Neuron (in vitro differentiated cells): ENCODE measurements around the gene CELSR2.

Experiments used
- H2AFZ ChIP-seq: one replicate; pipeline ENCODE4 v1.6.1; 2013; ENCODE audit warnings: low read depth, mild to moderate bottlenecking, inconsistent platforms, low read length, moderate library complexity
- H3K27me3 ChIP-seq: one replicate; pipeline ENCODE4 v1.6.1; 2013; ENCODE audit warnings: low read length; ENCODE audit not compliant: insufficient read depth
- H3K36me3 ChIP-seq: one replicate; pipeline ENCODE4 v1.6.1; 2013; ENCODE audit warnings: low read length; ENCODE audit not compliant: insufficient read depth
- H3K4me1 ChIP-seq: one replicate; pipeline ENCODE4 v1.6.1; 2013; ENCODE audit warnings: low read length; ENCODE audit not compliant: insufficient read depth
- H3K4me3 ChIP-seq: 2 replicates; pipeline ENCODE4 v1.5.1; 2013; ENCODE audit warnings: mild to moderate bottlenecking, low read length, moderate library complexity
- H3K9me3 ChIP-seq: one replicate; pipeline ENCODE4 v1.6.1; 2013; ENCODE audit warnings: low read length

Gene CELSR2, protein sequence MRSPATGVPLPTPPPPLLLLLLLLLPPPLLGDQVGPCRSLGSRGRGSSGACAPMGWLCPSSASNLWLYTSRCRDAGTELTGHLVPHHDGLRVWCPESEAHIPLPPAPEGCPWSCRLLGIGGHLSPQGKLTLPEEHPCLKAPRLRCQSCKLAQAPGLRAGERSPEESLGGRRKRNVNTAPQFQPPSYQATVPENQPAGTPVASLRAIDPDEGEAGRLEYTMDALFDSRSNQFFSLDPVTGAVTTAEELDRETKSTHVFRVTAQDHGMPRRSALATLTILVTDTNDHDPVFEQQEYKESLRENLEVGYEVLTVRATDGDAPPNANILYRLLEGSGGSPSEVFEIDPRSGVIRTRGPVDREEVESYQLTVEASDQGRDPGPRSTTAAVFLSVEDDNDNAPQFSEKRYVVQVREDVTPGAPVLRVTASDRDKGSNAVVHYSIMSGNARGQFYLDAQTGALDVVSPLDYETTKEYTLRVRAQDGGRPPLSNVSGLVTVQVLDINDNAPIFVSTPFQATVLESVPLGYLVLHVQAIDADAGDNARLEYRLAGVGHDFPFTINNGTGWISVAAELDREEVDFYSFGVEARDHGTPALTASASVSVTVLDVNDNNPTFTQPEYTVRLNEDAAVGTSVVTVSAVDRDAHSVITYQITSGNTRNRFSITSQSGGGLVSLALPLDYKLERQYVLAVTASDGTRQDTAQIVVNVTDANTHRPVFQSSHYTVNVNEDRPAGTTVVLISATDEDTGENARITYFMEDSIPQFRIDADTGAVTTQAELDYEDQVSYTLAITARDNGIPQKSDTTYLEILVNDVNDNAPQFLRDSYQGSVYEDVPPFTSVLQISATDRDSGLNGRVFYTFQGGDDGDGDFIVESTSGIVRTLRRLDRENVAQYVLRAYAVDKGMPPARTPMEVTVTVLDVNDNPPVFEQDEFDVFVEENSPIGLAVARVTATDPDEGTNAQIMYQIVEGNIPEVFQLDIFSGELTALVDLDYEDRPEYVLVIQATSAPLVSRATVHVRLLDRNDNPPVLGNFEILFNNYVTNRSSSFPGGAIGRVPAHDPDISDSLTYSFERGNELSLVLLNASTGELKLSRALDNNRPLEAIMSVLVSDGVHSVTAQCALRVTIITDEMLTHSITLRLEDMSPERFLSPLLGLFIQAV (N-terminal part only)

DNA sequence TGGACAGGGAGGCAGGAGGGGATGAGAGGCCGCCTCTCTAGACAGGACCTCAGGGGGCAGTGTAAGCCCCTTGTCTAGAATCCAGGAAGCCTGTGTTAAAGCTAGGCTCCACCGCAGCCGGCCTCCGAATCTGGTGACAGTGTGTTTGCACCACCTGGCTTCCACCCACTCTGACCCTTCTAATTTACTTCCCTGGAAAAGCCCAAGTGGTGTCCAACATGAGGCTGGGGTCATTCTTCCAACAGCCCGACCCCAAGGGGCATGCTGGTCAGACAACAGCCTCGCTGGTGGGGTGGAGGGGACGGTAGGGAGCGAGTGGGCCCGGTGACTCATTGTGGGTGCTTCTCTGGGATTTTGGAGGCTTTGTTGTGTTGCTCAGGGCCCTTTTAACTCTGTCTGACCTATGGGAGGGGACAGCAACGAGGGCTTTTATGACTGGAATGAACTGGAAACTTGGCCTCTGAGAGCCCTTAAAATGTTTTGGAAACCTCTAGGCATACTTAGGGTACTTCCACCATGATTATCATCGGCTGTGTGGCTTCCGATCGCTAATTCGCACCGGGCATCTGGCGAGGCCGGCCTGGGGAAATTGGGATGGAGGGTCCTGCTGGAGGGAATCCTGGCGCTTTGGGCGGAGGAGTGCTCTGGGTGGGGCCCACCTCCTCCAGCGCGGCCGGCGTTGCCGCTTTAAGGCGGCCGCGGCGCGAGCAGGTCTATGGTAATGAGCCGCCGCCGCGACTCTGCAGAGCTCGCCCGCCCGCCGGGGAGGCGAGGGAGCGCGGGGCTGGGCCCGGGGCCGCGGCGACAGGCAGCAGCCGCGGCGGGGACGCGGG, at the start of gene CELSR2:
Gene CELSR2, plus strand, starts transcription at position 743 of the 833 bp plus-strand sequence. CDS start 541 bp downstream, outside the sequence.
- Histone ChIP-seq H3K4me1 (peaks cover 43% of the 10 kb centered on the region), H2AFZ (peak within 1 kb of the TSS; percentile 47), H3K4me3 (peak within 1 kb of the TSS; percentile 59), H3K9me3 (peaks cover 20% of the 10 kb centered on the region), H3K27me3 (no peaks in the 10 kb centered on the region), H3K36me3 (peaks cover 23% of the 10 kb centered on the region)

DNA sequence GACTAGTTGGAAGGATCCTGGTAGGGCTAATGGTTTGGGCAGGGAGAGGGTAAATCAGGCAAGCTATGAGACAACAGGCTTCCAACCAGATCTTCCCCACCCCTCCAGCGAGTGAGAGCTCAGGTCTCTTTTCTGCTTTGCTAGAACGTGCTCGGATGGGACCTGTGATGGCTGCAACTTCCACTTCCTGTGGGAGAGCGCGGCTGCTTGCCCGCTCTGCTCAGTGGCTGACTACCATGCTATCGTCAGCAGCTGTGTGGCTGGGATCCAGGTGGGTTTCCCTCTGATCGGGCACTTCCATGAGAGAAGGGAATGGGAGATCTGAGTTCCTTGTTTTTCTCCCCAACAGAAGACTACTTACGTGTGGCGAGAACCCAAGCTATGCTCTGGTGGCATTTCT, 49.6 kb upstream of the CELSR2 start:
- Histone ChIP-seq H3K4me1 (peaks cover 14% of the 10 kb centered on the region), H2AFZ (no peak overlapping the region), H3K4me3 (no peak overlapping the region), H3K9me3 (no peaks in the 10 kb centered on the region), H3K36me3 (no peaks in the 10 kb centered on the region), H3K27me3 (no peaks in the 10 kb centered on the region)

DNA sequence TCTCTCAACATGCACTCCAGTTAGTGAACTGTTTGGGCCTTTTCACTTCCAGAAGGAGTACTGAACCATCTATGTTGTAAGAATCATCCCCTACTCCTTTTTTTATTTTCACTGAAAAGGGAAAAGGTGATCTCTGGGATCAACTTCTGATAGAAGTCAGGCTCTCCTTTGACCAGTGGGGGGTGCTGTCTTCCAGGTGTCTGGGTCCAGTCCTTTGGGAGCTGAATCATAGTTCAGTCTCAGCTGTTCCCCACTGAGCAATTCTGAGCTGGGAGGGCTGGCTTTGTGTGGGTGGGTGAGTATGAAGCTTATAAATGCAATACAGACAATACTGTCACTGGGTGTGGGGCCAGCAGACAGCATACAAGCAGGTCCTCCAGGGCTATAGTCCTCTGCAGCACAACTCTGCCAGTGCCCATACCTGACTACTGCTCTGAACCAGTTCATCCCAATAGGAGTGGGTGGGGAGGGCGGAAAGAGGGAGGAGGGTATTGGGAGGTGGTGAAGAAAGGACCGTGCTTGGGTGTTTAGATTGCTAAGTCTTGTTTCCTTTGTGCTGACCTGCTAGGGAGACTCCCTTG, 48.1 kb upstream of the CELSR2 start:
- Histone ChIP-seq H2AFZ (no peak overlapping the region), H3K9me3 (no peaks in the 10 kb centered on the region), H3K4me3 (no peak overlapping the region), H3K4me1 (peaks cover 14% of the 10 kb centered on the region), H3K27me3 (no peaks in the 10 kb centered on the region), H3K36me3 (no peaks in the 10 kb centered on the region)

DNA sequence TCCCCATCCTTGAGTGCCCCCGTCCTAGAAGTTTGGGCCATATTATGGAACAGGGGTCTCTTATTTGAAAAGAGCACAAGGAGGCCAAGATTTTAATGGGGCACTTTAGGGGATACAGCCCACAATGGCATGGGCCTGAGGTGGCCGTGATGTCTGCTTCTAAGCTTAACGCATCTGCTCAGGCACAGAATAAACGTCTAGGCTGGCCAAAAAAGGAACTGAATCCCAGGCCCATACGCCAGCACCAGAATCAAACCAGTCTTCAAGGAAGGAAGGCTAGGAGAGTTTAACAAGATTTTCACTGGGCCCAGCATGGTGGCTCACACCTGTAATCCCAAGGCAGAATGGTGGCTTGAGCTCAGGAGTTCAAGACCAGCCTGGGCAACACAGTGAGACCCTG, 44.9 kb upstream of the CELSR2 start:
- Histone ChIP-seq H3K36me3 (no peaks in the 10 kb centered on the region), H3K27me3 (no peaks in the 10 kb centered on the region), H3K9me3 (no peaks in the 10 kb centered on the region), H3K4me1 (peaks cover 7% of the 10 kb centered on the region), H2AFZ (no peak overlapping the region), H3K4me3 (no peak overlapping the region)

- Histone ChIP-seq H3K4me3 (no peak overlapping the region), H2AFZ (no peak overlapping the region), H3K4me1 (peaks cover 4% of the 10 kb centered on the region), H3K27me3 (no peaks in the 10 kb centered on the region), H3K9me3 (no peaks in the 10 kb centered on the region), H3K36me3 (no peaks in the 10 kb centered on the region)
Measured at GRCh38 chr1:109206339-109206738, 43.0 kb upstream of the CELSR2 start.

GRCh38 chr1:109207467-109208103, 41.8 kb upstream of the CELSR2 start:
- H2AFZ ChIP-seq: no peak overlapping the region
- no peaks in the 10 kb centered on the region for H3K36me3 ChIP-seq
- no peaks in the 10 kb centered on the region for H3K9me3 ChIP-seq
- H3K4me3 ChIP-seq: no peak overlapping the region
- H3K4me1 ChIP-seq: peaks cover 2% of the 10 kb centered on the region
- no peaks in the 10 kb centered on the region for H3K27me3 ChIP-seq

DNA sequence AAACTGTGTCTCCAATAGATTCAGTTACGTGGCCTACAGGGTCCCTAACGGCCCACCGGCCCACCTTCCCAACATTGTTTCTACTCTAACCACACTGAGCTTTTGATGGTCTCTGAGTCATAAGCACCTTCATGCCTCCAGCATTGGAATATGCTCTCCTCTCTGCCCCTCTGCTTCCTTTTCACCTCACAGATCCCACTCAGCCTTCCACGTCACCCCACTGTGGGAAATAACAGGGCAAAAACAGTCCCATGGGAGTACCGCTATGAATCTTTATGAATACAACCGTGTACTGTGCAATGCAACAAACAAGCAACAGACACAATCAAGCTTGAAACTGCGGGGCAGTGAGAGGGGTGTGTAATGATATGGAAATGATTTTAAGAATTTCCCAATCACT, 40.9 kb upstream of the CELSR2 start:
- Histone ChIP-seq H3K36me3 (no peaks in the 10 kb centered on the region), H3K9me3 (no peaks in the 10 kb centered on the region), H3K4me1 (peaks cover 6% of the 10 kb centered on the region), H3K4me3 (no peak overlapping the region), H2AFZ (no peak overlapping the region), H3K27me3 (no peaks in the 10 kb centered on the region)

DNA sequence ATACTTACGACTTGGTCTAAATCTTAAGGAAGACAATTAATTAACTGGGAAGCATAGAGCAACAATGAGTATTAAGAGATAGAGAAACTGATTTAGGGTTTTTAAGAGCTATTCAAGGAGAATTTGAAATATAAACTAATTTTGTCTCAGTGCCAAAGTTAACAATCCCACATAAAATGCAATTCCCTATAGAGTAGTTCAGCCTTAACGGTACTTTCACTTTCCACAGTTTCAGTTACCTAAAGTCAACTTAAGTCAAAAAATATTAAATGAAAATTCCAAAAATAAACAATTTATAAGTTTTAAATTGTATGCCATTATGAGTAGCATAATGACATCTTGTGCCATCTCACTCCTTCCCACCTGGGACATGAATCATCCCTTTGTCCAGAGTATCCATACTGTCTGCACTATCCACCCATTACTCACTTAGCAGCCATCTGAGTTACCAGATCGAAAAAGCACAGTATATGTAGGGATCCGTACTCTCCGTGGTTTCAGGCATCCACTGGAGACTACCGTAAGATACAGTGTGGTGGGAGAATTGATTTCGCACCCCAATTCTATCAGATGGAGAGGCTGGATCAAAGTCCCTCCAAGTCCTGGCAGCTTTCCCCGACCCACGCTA, 40.4 kb upstream of the CELSR2 start:
- H3K4me3 ChIP-seq: no peak overlapping the region
- no peak overlapping the region for H2AFZ ChIP-seq
- no peaks in the 10 kb centered on the region for H3K9me3 ChIP-seq
- no peaks in the 10 kb centered on the region for H3K27me3 ChIP-seq
- H3K4me1 ChIP-seq: peaks cover 7% of the 10 kb centered on the region
- no peaks in the 10 kb centered on the region for H3K36me3 ChIP-seq

DNA sequence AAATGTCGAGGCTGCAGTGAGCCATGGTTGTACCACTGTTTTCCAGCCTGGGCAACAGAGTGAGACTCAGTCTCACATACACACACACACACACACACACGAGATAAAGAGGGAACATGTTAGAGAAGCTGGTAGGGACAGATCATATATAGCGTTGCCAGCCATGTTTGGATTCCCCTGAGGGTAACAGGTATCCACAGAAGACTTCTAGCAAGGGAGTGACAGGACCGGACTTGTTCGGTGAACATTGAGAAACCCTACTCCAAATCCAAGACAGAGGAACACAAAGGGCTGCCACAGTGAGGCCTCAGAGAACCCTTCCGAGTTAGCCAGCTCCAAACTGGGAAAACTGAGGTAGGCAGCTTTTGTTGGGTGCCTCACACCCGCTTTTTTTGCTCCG, 39.3 kb upstream of the CELSR2 start:
- Histone ChIP-seq H3K9me3 (no peaks in the 10 kb centered on the region), H3K4me3 (no peak overlapping the region), H3K36me3 (no peaks in the 10 kb centered on the region), H2AFZ (no peak overlapping the region), H3K4me1 (peaks cover 8% of the 10 kb centered on the region), H3K27me3 (no peaks in the 10 kb centered on the region)

- Histone ChIP-seq H3K4me3 (peak overlapping the region; percentile 93), H3K4me1 (peaks cover 22% of the 10 kb centered on the region), H3K9me3 (peaks cover under 1% of the 10 kb centered on the region), H2AFZ (peak overlapping the region; percentile 52), H3K36me3 (peaks cover 9% of the 10 kb centered on the region), H3K27me3 (no peaks in the 10 kb centered on the region)
Measured at GRCh38 chr1:109213345-109213823, 36.0 kb upstream of the CELSR2 start.

- peaks cover 20% of the 10 kb centered on the region for H3K4me1 ChIP-seq
- peak within 1 kb of the TSS; percentile 52 for H2AFZ ChIP-seq
- H3K9me3 ChIP-seq: peaks cover 3% of the 10 kb centered on the region
- peak within 1 kb of the TSS; percentile 93 for H3K4me3 ChIP-seq
- H3K27me3 ChIP-seq: no peaks in the 10 kb centered on the region
- peaks cover 11% of the 10 kb centered on the region for H3K36me3 ChIP-seq
Measured at GRCh38 chr1:109213824-109214693, 35.3 kb upstream of the CELSR2 start, which contains the start of gene SARS1. Gene SARS1, plus strand, starts transcription at chr1:109213918. Its CDS starts 75 bp downstream, at chr1:109213993.
